Colonic mucosa (tissue), 4 donors: Measurements from ENCODE around the gene SPTB. TPM values are rescaled to one million over a fixed set of nuclear protein-coding genes. Genes with fewer than 3 reads are reported as not detected.

Experiments used
- DNase-seq: peaks from one replicate; pipeline ENCODE4 v3.0.0-alpha.2; 2020
- H3K27ac ChIP-seq: fragments of 200-600 bp; one replicate; pipeline ENCODE4 v1.8.0; 2021
- H3K27me3 ChIP-seq: fragments of 200-600 bp; one replicate; pipeline ENCODE4 v1.8.0; 2021
- H3K36me3 ChIP-seq: fragments of 200-600 bp; one replicate; pipeline ENCODE4 v1.8.0; 2021
- H3K4me1 ChIP-seq: fragments of 200-600 bp; one replicate; pipeline ENCODE4 v1.8.0; 2021; ENCODE audit warnings: mild to moderate bottlenecking
- H3K4me3 ChIP-seq: fragments of 200-600 bp; one replicate; pipeline ENCODE4 v1.8.0; 2021
- H3K9ac ChIP-seq, 2 donors: one replicate each; pipeline ENCODE4 v1.7.0; 2013; ENCODE audit warnings: control low read depth in 2 of 2, low read depth in 2 of 2, low read length in 2 of 2
- H3K9me3 ChIP-seq: fragments of 200-600 bp; one replicate; pipeline ENCODE4 v1.8.0; 2021
- intact Hi-C: fragments of 100-400 bp; cut with DNase I; formaldehyde crosslinking; loops from one replicate; pipeline ENCODE4 v1.14.1; 2022
- total RNA-seq, 2 donors: library from RNA; stranded (reverse); fragmentation: NEBNext Ultra II Directional in 1 of 2; extraction: Animal tissue kit (Norgen Biotek cat#: 25700) in 1 of 2; gene quantifications; one replicate each; pipeline ENCODE4 v1.2.1, GENCODE V29; 2021
- TF ChIP-seq, protein P1 (sequence below): fragments of 200-600 bp; IDR thresholded peaks from one replicate; pipeline ENCODE4 v1.8.0; 2022; ENCODE audit warnings: antibody characterized with exemption, mild to moderate bottlenecking
- donor health status: healthy.
- donor health status: DM: no; HTN: no; CAD: no.
- donor health status: DM: no; HTN: no; CAD: no.

Gene SPTB
- total RNA-seq, 2 donors from 2014 or later, result 0.42 to 0.52 TPM

DNA sequence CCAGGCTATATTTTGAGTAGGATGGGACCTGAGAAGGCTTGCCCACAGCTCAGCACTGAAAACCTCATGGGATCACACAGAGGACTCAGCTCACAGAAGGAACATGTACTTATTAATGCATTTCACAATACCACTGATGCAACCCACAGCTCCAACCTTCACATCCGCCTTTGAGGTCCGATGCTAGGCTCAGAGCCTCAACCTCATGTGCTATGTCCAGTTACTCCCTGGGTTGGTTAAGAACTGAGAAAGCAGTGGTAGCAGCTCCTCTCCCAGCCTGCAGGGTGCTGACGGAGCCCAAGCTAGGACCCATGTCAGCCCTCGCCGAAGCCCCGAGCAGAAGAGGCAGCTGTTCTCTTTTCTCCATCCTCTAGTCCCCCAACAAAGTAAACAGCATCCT lies 52.9 kb downstream of the SPTB start:
- intact Hi-C loops, result loop anchor here (5.0 kb wide), 1 partner anchor 155 kb away; no protein-coding TSS in a partner anchor
- Histone ChIP-seq H3K4me1 (peaks cover 3% of the 10 kb centered on the region), H3K36me3 (no peaks in the 10 kb centered on the region), H3K27me3 (no peaks in the 10 kb centered on the region), H3K27ac (no peak overlapping the region), H3K9me3 (no peaks in the 10 kb centered on the region), H3K4me3 (no peak overlapping the region), H3K9ac (no peak overlapping the region)
- DNase-seq, result no peak
- TF ChIP-seq, protein P1, sequence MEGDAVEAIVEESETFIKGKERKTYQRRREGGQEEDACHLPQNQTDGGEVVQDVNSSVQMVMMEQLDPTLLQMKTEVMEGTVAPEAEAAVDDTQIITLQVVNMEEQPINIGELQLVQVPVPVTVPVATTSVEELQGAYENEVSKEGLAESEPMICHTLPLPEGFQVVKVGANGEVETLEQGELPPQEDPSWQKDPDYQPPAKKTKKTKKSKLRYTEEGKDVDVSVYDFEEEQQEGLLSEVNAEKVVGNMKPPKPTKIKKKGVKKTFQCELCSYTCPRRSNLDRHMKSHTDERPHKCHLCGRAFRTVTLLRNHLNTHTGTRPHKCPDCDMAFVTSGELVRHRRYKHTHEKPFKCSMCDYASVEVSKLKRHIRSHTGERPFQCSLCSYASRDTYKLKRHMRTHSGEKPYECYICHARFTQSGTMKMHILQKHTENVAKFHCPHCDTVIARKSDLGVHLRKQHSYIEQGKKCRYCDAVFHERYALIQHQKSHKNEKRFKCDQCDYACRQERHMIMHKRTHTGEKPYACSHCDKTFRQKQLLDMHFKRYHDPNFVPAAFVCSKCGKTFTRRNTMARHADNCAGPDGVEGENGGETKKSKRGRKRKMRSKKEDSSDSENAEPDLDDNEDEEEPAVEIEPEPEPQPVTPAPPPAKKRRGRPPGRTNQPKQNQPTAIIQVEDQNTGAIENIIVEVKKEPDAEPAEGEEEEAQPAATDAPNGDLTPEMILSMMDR, result no peak

DNA sequence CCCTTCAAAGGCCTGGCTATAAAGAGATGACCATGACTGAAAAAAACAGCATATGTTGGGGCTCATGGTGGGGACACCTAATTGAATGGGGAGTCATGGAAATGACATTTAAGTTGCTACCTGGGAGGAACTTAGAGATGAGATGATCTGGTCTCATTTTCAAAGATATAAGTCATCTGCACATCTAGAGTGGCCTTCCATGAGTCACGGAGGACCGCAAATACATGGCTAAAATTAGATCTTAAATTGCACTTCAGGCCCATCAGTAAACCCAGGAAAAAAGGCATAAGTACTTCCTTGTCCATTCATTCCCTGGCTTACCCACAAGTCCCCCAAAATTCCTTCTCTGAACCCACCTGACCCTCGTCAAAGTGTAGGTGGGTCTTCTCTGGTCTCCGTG lies 53.4 kb downstream of the SPTB start:
- intact Hi-C loops, result loop anchor here (5.0 kb wide), 1 partner anchor 156 kb away; no protein-coding TSS in a partner anchor
- Histone ChIP-seq H3K4me1 (peaks cover 3% of the 10 kb centered on the region), H3K9ac (no peak overlapping the region), H3K36me3 (no peaks in the 10 kb centered on the region), H3K4me3 (no peak overlapping the region), H3K27me3 (no peaks in the 10 kb centered on the region), H3K27ac (no peak overlapping the region), H3K9me3 (no peaks in the 10 kb centered on the region)
- no peak for DNase-seq
- TF ChIP-seq, protein P1, result no peak

DNA sequence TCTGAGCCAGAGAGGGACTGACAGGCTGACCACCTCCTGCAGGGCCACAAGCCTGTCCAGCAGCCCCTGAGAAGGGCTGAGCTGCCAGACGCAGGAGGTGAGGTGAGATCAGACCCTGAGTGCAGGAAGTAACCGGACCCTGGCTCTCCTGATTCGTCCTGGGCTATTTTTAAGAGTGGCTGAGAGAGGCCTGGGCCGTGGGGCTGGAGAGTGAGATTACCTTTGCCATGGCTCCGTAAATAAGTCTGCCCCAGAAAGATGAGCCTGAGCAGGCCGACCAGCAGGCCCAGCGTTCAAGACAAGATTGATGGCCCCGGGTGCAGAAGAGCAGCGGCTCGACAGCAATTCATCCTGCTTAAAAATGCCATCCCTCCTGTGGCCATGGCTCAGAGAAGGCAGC lies 54.2 kb downstream of the SPTB start:
- DNase-seq, result no peak
- Histone ChIP-seq H3K9me3 (no peaks in the 10 kb centered on the region), H3K36me3 (no peaks in the 10 kb centered on the region), H3K9ac (no peak overlapping the region), H3K4me3 (no peak overlapping the region), H3K27me3 (no peaks in the 10 kb centered on the region), H3K4me1 (peaks cover 3% of the 10 kb centered on the region), H3K27ac (no peak overlapping the region)
- intact Hi-C loops, result loop anchor here (5.0 kb wide), 1 partner anchor 157 kb away; no protein-coding TSS in a partner anchor
- TF ChIP-seq, protein P1, result no peak

DNA sequence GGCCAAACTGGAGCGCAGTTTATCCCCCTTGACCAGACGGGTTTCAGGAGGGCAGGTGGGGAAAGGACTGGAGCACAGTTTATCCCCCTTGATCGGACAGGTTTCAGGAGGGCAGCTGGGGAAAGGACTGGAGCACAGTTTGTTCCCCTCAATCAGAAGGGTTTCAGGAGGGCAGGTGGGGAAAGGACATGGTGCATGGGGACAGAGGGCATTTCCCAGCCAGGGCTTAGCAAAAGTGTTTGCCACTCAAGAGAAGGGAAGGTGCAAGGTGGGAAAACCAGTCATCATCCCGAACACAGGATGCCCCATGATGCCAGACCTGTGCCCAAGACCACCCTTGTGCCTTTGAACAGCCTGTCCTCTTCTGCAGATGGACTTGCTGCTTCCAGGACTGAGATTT lies 54.7 kb downstream of the SPTB start:
- peaks cover 3% of the 10 kb centered on the region for H3K4me1 ChIP-seq
- H3K4me3 ChIP-seq, result no peak overlapping the region
- intact Hi-C loops, result loop anchor here (5.0 kb wide), 1 partner anchor 157 kb away; no protein-coding TSS in a partner anchor
- H3K27ac ChIP-seq, result no peak overlapping the region
- no peaks in the 10 kb centered on the region for H3K36me3 ChIP-seq
- H3K27me3 ChIP-seq, result no peaks in the 10 kb centered on the region
- H3K9me3 ChIP-seq, result no peaks in the 10 kb centered on the region
- DNase-seq, result no peak
- TF ChIP-seq, protein P1, result no peak
- H3K9ac ChIP-seq, result no peak overlapping the region

DNA sequence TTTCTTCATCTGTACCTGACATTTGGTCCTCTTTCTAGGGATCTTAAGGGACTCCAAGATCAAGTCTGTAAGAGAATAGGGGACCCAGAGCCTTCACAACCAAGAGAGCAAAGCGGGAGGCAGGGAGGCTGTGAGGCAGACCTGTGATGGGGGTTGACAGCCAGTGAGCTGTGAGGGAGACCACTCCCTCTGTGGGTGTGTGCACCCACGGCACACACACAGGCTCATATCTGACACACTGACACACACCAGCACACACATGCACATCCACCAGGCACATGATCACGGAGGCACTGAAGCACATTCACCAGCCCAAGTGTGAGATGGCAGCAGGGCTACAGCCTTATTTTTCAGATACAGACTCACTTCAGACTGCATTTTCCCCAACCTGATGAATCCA lies 55.2 kb downstream of the SPTB start:
- no peaks in the 10 kb centered on the region for H3K27me3 ChIP-seq
- H3K36me3 ChIP-seq, result no peaks in the 10 kb centered on the region
- peaks cover 3% of the 10 kb centered on the region for H3K4me1 ChIP-seq
- TF ChIP-seq, protein P1, result no peak
- intact Hi-C loops, result loop anchor here (5.0 kb wide), 1 partner anchor 68 kb away; no protein-coding TSS in a partner anchor
- H3K4me3 ChIP-seq, result no peak overlapping the region
- H3K27ac ChIP-seq, result no peak overlapping the region
- H3K9me3 ChIP-seq, result no peaks in the 10 kb centered on the region
- no peak overlapping the region for H3K9ac ChIP-seq
- no peak for DNase-seq
